H1 (cell line): ENCODE results near the gene COA1. TPM values are rescaled to one million over a fixed set of nuclear protein-coding genes. Genes with fewer than 3 reads are reported as not detected.

ENCODE experiments used
- CBX5 ChIP-seq: fragments of 300-800, 300-1000 bp; sonication (generic); IDR thresholded peaks from 2 replicates; pipeline ENCODE4 v1.7.1; 2016; ENCODE audit warnings: antibody characterized with exemption, low read length, low read depth
- EGR1 ChIP-seq: IDR thresholded peaks from 2 replicates; pipeline ENCODE4 v1.6.1; 2011; ENCODE audit warnings: low read depth, low read length, borderline replicate concordance
- FOSL1 ChIP-seq: IDR thresholded peaks from 2 replicates; pipeline ENCODE4 v1.6.1; 2011; ENCODE audit warnings: mild to moderate bottlenecking, low read depth, low read length, moderate library complexity; ENCODE audit not compliant: insufficient read depth
- GABPA ChIP-seq: IDR thresholded peaks from 2 replicates; pipeline ENCODE4 v1.6.1; 2011; ENCODE audit warnings: mild to moderate bottlenecking, low read length, moderate library complexity, borderline replicate concordance; ENCODE audit not compliant: insufficient read depth
- HDAC6 ChIP-seq: IDR thresholded peaks from one replicate; pipeline ENCODE4 v1.7.1; 2012; ENCODE audit warnings: low read depth, mild to moderate bottlenecking, inconsistent platforms, low read length, moderate library complexity
- KDM1A ChIP-seq: fragments of 200-600, 300-600 bp; sonication (generic); IDR thresholded peaks from 2 replicates; pipeline ENCODE4 v1.7.1; 2016; ENCODE audit warnings: mild to moderate bottlenecking, low read length, borderline replicate concordance
- SIN3A ChIP-seq, 2 experiments: IDR thresholded peaks in 1 of 2; conservative IDR thresholded peaks in 1 of 2; 2 replicates each; pipeline ENCODE4 v1.6.1; 2011 to 2012; ENCODE audit warnings: low read length in 2 of 2, improper control_type of control experiment in 1 of 2, low read depth in 1 of 2, mild to moderate bottlenecking in 1 of 2
- TAF1 ChIP-seq: IDR thresholded peaks from 2 replicates; pipeline ENCODE4 v1.6.1; 2011; ENCODE audit warnings: mild to moderate bottlenecking, low read depth, low read length
- TBP ChIP-seq: IDR thresholded peaks from 2 replicates; pipeline ENCODE4 v1.6.1; 2011; ENCODE audit warnings: low read depth, low read length, improper control_type of control experiment
- polyA plus RNA-seq, 7 experiments: library from polyadenylated mRNA; depleted of rRNA in 3 of 7; stranded (reverse) in 5 of 7; unstranded in 2 of 7; fragments of >200 nt in 5 of 7; fragments of 200-250 nt in 2 of 7; gene quantifications; 1 replicate in 5 of 7; 2 replicates in 1 of 7; 4 replicates in 1 of 7; pipeline versions ENCODE4 v1.2.1 to v1.2.3, GENCODE V29; 2011 to 2013; ENCODE audit warnings: missing spikeins in 2 of 7, mixed read lengths in 2 of 7
- total RNA-seq: library from RNA; stranded (reverse); fragmentation: NEBNext Ultra II Directional; extraction: Animal tissue kit (Norgen Biotek cat#: 25700); gene quantifications from 2 replicates; pipeline ENCODE4 v1.2.1, GENCODE V29; 2021

The COA1 gene
- total and polyA plus RNA-seq, 2 of the 8 experiments (the other 6 are each of a cell fraction or from before 2014, with no cell fraction given): 98.6 to 143 TPM

- TF ChIP-seq GABPA: 0 out of 2 replicates have a peak, but pooled peaks have one; percentile 30
- no peak for TF ChIP-seq KDM1A
- no peak for TF ChIP-seq CBX5
- no peak for TF ChIP-seq EGR1
- no peak for TF ChIP-seq FOSL1
- peak in 1 of 2 experiments; percentile 21; a peak in 1 of 4 replicates for TF ChIP-seq SIN3A (conservative IDR thresholded peaks at IDR 0.05 in 1 of 2, IDR thresholded peaks at IDR 0.05 in 1 of 2; ENCODE audit: low read depth in 1 of 2, low read length in 2 of 2)
- no peak for TF ChIP-seq TBP
- 0 out of 2 replicates have a peak, but pooled peaks have one; percentile 22 for TF ChIP-seq TAF1
- TF ChIP-seq HDAC6: no peak
Measured at GRCh38 chr7:43758822-43759683, 29.7 kb upstream of the COA1 start (continued).
